HCT116 (cell line): Measurements from ENCODE around the gene DPYD. TPM values are rescaled to one million over a fixed set of nuclear protein-coding genes. Genes with fewer than 3 reads are reported as not detected.

Experiments
- ATAC-seq: fragments of 200-7000 bp; cut with Tn5 transposase; 2 replicates; pipeline ENCODE4 v1.9.1; 2020; ENCODE audit warnings: mild to moderate bottlenecking, moderate library complexity
- BruUV-seq: library from RNA; stranded (reverse); fragments of 400-500 nt; replicated peaks from 2 replicates; lab custom pipeline; 2021; lab: Mats Ljungman, UMichigan
- CTCF ChIA-PET: fragments of 300-600 bp; sonication (Branson Sonifier 250); formaldehyde crosslinking; loops from one replicate; lab custom pipeline; 2021; ENCODE audit warnings: antibody characterized with exemption; lab: Charles Lee
- POLR2A ChIA-PET: fragments of 300-600, 350-600 bp; sonication (Branson Sonifier 250); formaldehyde crosslinking; loops from one replicate; lab custom pipeline; 2021; ENCODE audit warnings: antibody characterized with exemption; lab: Charles Lee
- RAD21 ChIA-PET, 2 experiments: fragments of 300-600 bp; sonication (Branson Sonifier 250); formaldehyde crosslinking; loops; one replicate each; lab custom pipeline; 2023; ENCODE audit warnings: low total read pairs in 2 of 2; ENCODE audit not compliant: uncharacterized antibody in 2 of 2, unreplicated experiment in 2 of 2, low non-redundant PET in 1 of 2; lab: Charles Lee
- DNase-seq: peaks from one replicate; pipeline ENCODE4 v3.0.0-alpha.2; 2010; ENCODE audit warnings: low read depth, low spot score
- H2AFZ ChIP-seq: fragments of 200-600 bp; shearing (Covaris generic), sonication (generic); 2 replicates; pipeline ENCODE4 v1.6.1; 2017; ENCODE audit warnings: low read depth, mixed run types, mixed read lengths, antibody characterized with exemption, low read length; ENCODE audit not compliant: poor library complexity, severe bottlenecking
- H3K27ac ChIP-seq: 2 replicates; pipeline ENCODE4 v1.5.1; 2012; ENCODE audit warnings: low read depth, low read length
- H3K27me3 ChIP-seq: fragments of 200-600 bp; sonication (generic); 2 replicates; pipeline ENCODE4 v1.6.1; 2016; ENCODE audit warnings: mixed run types, low read length, mixed read lengths; ENCODE audit not compliant: insufficient read depth
- H3K36me3 ChIP-seq, 2 experiments: fragments of 200-500 bp in 1 of 2; fragments of 200-600 bp in 1 of 2; sonication (Bioruptor generic) in 1 of 2; sonication (generic) in 1 of 2; 2 replicates each; pipeline versions ENCODE4 v1.5.1 to v1.6.1; 2014 to 2016; ENCODE audit warnings: low read length in 2 of 2, inconsistent platforms in 1 of 2, mixed read lengths in 1 of 2, mixed run types in 1 of 2; ENCODE audit not compliant: insufficient read depth in 2 of 2, control insufficient read depth in 1 of 2
- H3K4me1 ChIP-seq, 2 experiments: fragments of 200-600 bp in 1 of 2; sonication (generic) in 1 of 2; 2 replicates each; pipeline versions ENCODE4 v1.5.1 to v1.6.1; 2012 to 2017; ENCODE audit warnings: low read length in 2 of 2, inconsistent platforms in 1 of 2, mild to moderate bottlenecking in 1 of 2, mixed read lengths in 1 of 2, mixed run types in 1 of 2, moderate library complexity in 1 of 2; ENCODE audit not compliant: insufficient read depth in 2 of 2, control insufficient read depth in 1 of 2
- H3K4me2 ChIP-seq: fragments of 200-600 bp; sonication (generic); 2 replicates; pipeline ENCODE4 v1.6.1; 2017; ENCODE audit warnings: mixed run types, low read length, mixed read lengths
- H3K4me3 ChIP-seq, 2 experiments: fragments of 200-600 bp in 1 of 2; sonication (generic) in 1 of 2; replicated peaks in 1 of 2; 2 replicates each; pipeline ENCODE4 v1.5.1; 2011 to 2016; ENCODE audit warnings: low read length in 2 of 2, control low read depth in 1 of 2, low read depth in 1 of 2, mild to moderate bottlenecking in 1 of 2, mixed read lengths in 1 of 2, mixed run types in 1 of 2
- H3K79me2 ChIP-seq: fragments of 200-600 bp; sonication (generic); 2 replicates; pipeline ENCODE4 v1.6.1; 2017; ENCODE audit warnings: mild to moderate bottlenecking, mixed run types, low read length, moderate library complexity, mixed read lengths; ENCODE audit not compliant: insufficient read depth
- H3K9ac ChIP-seq: fragments of 200-600 bp; sonication (generic); 2 replicates; pipeline ENCODE4 v1.6.1; 2016; ENCODE audit warnings: low read length, mixed read lengths
- H3K9me2 ChIP-seq: fragments of 200-600 bp; sonication (generic), shearing (Covaris generic); 2 replicates; pipeline ENCODE4 v1.6.1; 2017; ENCODE audit warnings: mixed run types, mild to moderate bottlenecking, moderate library complexity; ENCODE audit not compliant: insufficient read depth
- H3K9me3 ChIP-seq, 2 experiments: fragments of 200-500 bp in 1 of 2; fragments of 200-600 bp in 1 of 2; sonication (Bioruptor generic) in 1 of 2; sonication (generic) in 1 of 2; 2 replicates each; pipeline ENCODE4 v1.6.1; 2014 to 2017; ENCODE audit warnings: low read length in 2 of 2, mixed read lengths in 2 of 2, inconsistent platforms in 1 of 2, low read depth in 1 of 2, mild to moderate bottlenecking in 1 of 2, mixed run types in 1 of 2, moderate library complexity in 1 of 2; ENCODE audit not compliant: control insufficient read depth in 1 of 2, insufficient read depth in 1 of 2
- H4K20me1 ChIP-seq: fragments of 200-600 bp; sonication (generic), shearing (Covaris generic); 2 replicates; pipeline ENCODE4 v1.6.1; 2017; ENCODE audit warnings: mixed run types, mild to moderate bottlenecking, moderate library complexity; ENCODE audit not compliant: insufficient read depth
- CEBPB ChIP-seq: IDR thresholded peaks from 2 replicates; pipeline ENCODE4 v1.6.1; 2012; ENCODE audit warnings: low read depth
- EGR1 ChIP-seq: IDR thresholded peaks from 2 replicates; pipeline ENCODE4 v1.6.1; 2012; ENCODE audit warnings: low read depth
- ELF1 ChIP-seq: IDR thresholded peaks from 2 replicates; pipeline ENCODE4 v1.6.1; 2012; ENCODE audit warnings: low read depth, borderline replicate concordance
- EZH2 ChIP-seq: fragments of 200-600 bp; sonication (generic); IDR thresholded peaks from 2 replicates; pipeline ENCODE4 v1.6.1; 2017; ENCODE audit warnings: antibody characterized with exemption, mixed run types
- EZH2phosphoT487 ChIP-seq: fragments of 200-600 bp; IDR thresholded peaks from 2 replicates; pipeline ENCODE4 v1.6.1; 2018; ENCODE audit warnings: antibody characterized with exemption, borderline replicate concordance
- JUND ChIP-seq: IDR thresholded peaks from 2 replicates; pipeline ENCODE4 v1.6.1; 2012
- MAX ChIP-seq: IDR thresholded peaks from 2 replicates; pipeline ENCODE4 v1.6.1; 2012
- RAD21 ChIP-seq: IDR thresholded peaks from 2 replicates; pipeline ENCODE4 v1.6.1; 2012; ENCODE audit warnings: low read depth, mild to moderate bottlenecking
- SIN3A ChIP-seq: IDR thresholded peaks from 2 replicates; pipeline ENCODE4 v1.6.1; 2012; ENCODE audit warnings: low read depth
- SP1 ChIP-seq: IDR thresholded peaks from 2 replicates; pipeline ENCODE4 v1.6.1; 2012; ENCODE audit warnings: low read depth
- SRF ChIP-seq: IDR thresholded peaks from 2 replicates; pipeline ENCODE4 v1.6.1; 2012; ENCODE audit warnings: low read depth
- TCF7L2 ChIP-seq: IDR thresholded peaks from 2 replicates; pipeline ENCODE4 v1.7.0; 2011; ENCODE audit warnings: borderline replicate concordance, inconsistent platforms; ENCODE audit not compliant: insufficient read depth, insufficient read length; ENCODE audit errors: extremely low read depth
- YY1 ChIP-seq: IDR thresholded peaks from 2 replicates; pipeline ENCODE4 v1.6.1; 2011; ENCODE audit warnings: low read length, low read depth, moderate library complexity, mild to moderate bottlenecking; ENCODE audit not compliant: insufficient replicate concordance; ENCODE audit errors: extremely low read depth
- intact Hi-C: fragments of 100-400 bp; cut with micrococcal nuclease; formaldehyde crosslinking; loops from 2 replicates; pipeline ENCODE4 v1.10.0; 2022
- total RNA-seq: library from RNA; stranded (reverse); gene quantifications from one replicate; pipeline ENCODE4 v1.2.1, GENCODE V29; 2021; ENCODE audit not compliant: unreplicated experiment
- TF ChIP-seq, protein P1 (sequence below): IDR thresholded peaks from 2 replicates; pipeline ENCODE4 v1.6.1; 2012
- TF ChIP-seq, protein P2 (sequence below), 3 experiments: fragments of 200-600 bp in 1 of 3; sonication (generic) in 1 of 3; IDR thresholded peaks in 2 of 3; conservative IDR thresholded peaks in 1 of 3; 2 replicates each; pipeline ENCODE4 v1.5.1; 2012 to 2017; ENCODE audit warnings: low read depth in 2 of 3, low read length in 2 of 3, antibody characterized with exemption in 1 of 3, borderline replicate concordance in 1 of 3, control low read depth in 1 of 3, mild to moderate bottlenecking in 1 of 3, mixed read lengths in 1 of 3, mixed run types in 1 of 3, moderate library complexity in 1 of 3; ENCODE audit not compliant: insufficient read depth in 1 of 3
- TF ChIP-seq, protein P3 (sequence below): IDR thresholded peaks from 2 replicates; pipeline ENCODE4 v1.6.1; 2012; ENCODE audit warnings: low read depth
- TF ChIP-seq, protein P4 (sequence below): IDR thresholded peaks from 2 replicates; pipeline ENCODE4 v1.6.1; 2011; ENCODE audit warnings: mild to moderate bottlenecking, low read length, moderate library complexity; ENCODE audit not compliant: insufficient replicate concordance; ENCODE audit errors: extremely low read depth

Gene DPYD
- total RNA-seq, 1 experiment from 2014 or later: 1.7 TPM

DNA sequence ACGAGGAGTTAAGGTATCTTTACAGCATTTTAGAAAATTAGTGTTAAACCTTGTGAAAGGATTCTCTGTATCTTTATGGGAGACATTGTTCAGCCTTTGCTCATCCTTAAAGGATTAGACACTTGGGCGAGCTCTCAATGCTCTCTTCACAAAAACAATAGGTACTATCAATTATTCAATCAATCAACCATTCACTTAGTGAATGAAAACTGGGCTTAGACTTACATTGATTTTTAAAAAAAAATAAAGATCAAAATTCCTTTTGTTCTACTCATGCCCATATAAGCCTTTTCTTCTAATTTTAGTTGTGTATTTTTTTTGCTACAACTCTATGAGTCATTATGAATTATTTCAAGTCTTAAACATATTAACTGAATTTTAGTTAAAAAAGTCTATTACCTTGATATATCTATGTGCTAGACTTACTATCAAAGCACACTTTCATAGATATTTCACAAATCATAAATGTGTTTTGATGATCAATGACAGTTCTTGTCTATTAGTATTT lies 181.2 kb downstream of the DPYD start:
- H4K20me1 ChIP-seq: no peaks in the 10 kb centered on the region
- BruUV-seq: no TSS peak
- DNase-seq (no peak), ATAC-seq (no peak)
- H3K9me2 ChIP-seq: no peaks in the 10 kb centered on the region
- no peaks in the 10 kb centered on the region for H3K79me2 ChIP-seq
- ChIA-PET POLR2A (no interaction called here), CTCF (no interaction called here), RAD21 (no interaction called here)
- H3K27ac ChIP-seq: no peak overlapping the region
- H3K27me3 ChIP-seq: no peaks in the 10 kb centered on the region
- no peaks in the 10 kb centered on the region for H3K4me1 ChIP-seq
- no peak overlapping the region for H3K9ac ChIP-seq
- H3K9me3 ChIP-seq: no peaks in the 10 kb centered on the region
- intact Hi-C loops: no loop called here
- H2AFZ ChIP-seq: no peak overlapping the region
- TF ChIP-seq, protein P1, sequence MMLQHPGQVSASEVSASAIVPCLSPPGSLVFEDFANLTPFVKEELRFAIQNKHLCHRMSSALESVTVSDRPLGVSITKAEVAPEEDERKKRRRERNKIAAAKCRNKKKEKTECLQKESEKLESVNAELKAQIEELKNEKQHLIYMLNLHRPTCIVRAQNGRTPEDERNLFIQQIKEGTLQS: no peak
- TF ChIP-seq JUND (no peak), MAX (no peak), SIN3A (no peak), RAD21 (no peak), SRF (no peak), CEBPB (no peak), TCF7L2 (no peak), EZH2phosphoT487 (no peak), ELF1 (no peak), YY1 (no peak), SP1 (no peak), EGR1 (no peak), EZH2 (no peak)
- TF ChIP-seq, protein P2, sequence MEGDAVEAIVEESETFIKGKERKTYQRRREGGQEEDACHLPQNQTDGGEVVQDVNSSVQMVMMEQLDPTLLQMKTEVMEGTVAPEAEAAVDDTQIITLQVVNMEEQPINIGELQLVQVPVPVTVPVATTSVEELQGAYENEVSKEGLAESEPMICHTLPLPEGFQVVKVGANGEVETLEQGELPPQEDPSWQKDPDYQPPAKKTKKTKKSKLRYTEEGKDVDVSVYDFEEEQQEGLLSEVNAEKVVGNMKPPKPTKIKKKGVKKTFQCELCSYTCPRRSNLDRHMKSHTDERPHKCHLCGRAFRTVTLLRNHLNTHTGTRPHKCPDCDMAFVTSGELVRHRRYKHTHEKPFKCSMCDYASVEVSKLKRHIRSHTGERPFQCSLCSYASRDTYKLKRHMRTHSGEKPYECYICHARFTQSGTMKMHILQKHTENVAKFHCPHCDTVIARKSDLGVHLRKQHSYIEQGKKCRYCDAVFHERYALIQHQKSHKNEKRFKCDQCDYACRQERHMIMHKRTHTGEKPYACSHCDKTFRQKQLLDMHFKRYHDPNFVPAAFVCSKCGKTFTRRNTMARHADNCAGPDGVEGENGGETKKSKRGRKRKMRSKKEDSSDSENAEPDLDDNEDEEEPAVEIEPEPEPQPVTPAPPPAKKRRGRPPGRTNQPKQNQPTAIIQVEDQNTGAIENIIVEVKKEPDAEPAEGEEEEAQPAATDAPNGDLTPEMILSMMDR (IDR thresholded peaks at IDR 0.05 in 2 of 3, conservative IDR thresholded peaks at IDR 0.05 in 1 of 3; ENCODE audit: borderline replicate concordance in 1 of 3, insufficient read depth in 1 of 3, low read depth in 2 of 3, low read length in 2 of 3): no peak
- TF ChIP-seq, protein P3, sequence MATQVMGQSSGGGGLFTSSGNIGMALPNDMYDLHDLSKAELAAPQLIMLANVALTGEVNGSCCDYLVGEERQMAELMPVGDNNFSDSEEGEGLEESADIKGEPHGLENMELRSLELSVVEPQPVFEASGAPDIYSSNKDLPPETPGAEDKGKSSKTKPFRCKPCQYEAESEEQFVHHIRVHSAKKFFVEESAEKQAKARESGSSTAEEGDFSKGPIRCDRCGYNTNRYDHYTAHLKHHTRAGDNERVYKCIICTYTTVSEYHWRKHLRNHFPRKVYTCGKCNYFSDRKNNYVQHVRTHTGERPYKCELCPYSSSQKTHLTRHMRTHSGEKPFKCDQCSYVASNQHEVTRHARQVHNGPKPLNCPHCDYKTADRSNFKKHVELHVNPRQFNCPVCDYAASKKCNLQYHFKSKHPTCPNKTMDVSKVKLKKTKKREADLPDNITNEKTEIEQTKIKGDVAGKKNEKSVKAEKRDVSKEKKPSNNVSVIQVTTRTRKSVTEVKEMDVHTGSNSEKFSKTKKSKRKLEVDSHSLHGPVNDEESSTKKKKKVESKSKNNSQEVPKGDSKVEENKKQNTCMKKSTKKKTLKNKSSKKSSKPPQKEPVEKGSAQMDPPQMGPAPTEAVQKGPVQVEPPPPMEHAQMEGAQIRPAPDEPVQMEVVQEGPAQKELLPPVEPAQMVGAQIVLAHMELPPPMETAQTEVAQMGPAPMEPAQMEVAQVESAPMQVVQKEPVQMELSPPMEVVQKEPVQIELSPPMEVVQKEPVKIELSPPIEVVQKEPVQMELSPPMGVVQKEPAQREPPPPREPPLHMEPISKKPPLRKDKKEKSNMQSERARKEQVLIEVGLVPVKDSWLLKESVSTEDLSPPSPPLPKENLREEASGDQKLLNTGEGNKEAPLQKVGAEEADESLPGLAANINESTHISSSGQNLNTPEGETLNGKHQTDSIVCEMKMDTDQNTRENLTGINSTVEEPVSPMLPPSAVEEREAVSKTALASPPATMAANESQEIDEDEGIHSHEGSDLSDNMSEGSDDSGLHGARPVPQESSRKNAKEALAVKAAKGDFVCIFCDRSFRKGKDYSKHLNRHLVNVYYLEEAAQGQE: no peak
- TF ChIP-seq, protein P4, sequence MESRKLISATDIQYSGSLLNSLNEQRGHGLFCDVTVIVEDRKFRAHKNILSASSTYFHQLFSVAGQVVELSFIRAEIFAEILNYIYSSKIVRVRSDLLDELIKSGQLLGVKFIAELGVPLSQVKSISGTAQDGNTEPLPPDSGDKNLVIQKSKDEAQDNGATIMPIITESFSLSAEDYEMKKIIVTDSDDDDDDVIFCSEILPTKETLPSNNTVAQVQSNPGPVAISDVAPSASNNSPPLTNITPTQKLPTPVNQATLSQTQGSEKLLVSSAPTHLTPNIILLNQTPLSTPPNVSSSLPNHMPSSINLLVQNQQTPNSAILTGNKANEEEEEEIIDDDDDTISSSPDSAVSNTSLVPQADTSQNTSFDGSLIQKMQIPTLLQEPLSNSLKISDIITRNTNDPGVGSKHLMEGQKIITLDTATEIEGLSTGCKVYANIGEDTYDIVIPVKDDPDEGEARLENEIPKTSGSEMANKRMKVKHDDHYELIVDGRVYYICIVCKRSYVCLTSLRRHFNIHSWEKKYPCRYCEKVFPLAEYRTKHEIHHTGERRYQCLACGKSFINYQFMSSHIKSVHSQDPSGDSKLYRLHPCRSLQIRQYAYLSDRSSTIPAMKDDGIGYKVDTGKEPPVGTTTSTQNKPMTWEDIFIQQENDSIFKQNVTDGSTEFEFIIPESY: no peak
- no peak overlapping the region for H3K4me2 ChIP-seq
- H3K36me3 ChIP-seq: no peaks in the 10 kb centered on the region
- H3K4me3 ChIP-seq: no peak overlapping the region
